ENCODE measurements around the gene MAP6.
"Not testable (repeated sequence)": the region's sequence is repeated elsewhere in the genome, so short reads cannot be mapped to it uniquely, and the experiment has no call there.

MAP6 gene

DNA sequence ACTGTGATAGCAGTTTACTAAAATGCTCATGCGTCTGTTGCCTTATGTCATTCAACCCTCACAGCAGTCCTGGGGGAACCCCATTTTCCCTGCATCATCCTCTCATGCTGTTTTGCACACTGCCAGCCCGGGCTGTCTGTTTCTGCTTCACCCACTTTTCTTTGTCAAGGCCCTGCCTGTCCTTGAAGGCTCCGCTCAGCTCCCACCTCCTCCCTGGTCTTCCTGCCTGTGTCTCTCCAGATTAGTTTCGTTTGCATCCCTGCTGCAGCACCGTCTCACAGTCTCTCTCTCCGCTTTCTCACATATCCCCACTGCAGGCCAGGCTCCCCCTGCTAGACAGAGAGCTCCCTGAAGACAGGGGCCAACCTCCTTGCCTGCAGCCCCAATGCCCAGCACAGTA, 76.9 kb downstream of the MAP6 start:
- DNase-seq (ENCODE audit: low spot score): no peak

DNA sequence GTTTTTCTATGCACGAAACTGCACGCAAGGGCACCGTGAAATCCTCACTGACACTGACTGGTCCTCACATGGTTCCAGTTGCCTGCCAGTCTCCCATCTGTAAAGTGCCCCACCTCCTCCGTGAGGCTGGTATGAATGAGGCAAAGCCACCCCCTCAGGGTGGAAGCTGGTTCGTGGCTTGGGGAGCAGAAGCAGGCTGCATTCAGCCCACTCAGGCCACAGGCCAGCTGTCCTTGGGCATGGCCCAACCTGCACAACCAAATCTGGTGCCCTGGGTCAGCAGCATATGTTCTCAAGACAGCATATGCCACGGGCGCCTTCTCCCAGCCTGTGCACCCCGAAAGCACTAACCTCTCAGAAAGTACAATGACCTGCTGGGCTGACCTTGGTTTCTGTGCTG, 77.5 kb downstream of the MAP6 start:
- DNase-seq (ENCODE audit: low spot score): no peak

GRCh38 chr11:75589933-75590332, 78.9 kb downstream of the MAP6 start:
- DNase-seq (ENCODE audit: low spot score): no peak

DNA sequence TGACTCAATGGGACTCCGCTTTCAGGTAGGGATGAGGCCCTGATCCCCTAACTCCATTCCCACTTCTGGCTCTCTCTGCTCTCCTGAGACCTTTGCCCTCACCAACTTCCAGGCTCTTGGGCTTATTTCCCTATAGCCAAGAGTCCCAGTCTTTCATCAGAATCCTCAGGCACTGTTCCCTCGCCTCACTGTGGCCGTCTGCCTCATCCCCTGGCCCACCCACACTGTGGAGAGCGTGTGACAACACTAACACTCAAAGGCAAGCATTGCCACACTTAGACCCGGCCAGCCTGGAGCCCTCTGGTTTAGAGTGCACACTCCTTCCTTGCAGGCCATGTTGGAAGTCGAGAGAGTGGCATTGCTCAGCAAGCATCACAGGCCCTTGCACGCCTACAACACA, 79.8 kb downstream of the MAP6 start:
- no peak for DNase-seq (ENCODE audit: low spot score)

GRCh38 chr11:75588051-75588481, 80.8 kb downstream of the MAP6 start:
- no peak for DNase-seq (ENCODE audit: low spot score)

DNA sequence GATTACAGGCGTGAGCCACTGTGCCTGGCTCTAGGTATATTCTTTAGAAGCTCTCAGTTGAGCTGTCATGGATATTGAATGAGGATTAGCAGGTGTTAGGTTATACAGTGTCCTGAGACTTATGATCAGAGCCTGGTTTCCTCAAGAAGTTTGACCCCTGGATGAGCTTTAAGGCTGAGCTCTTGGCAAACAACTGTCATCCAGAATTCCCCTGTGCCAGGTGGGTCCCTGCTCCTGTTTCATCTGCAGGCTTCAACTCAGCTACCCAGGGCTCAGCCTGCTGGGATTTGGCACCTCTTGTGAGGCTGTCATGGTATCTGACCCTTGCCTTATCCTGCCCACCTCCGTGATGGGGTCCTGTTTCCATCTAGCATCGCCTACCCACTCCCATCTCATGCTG, 82.4 kb downstream of the MAP6 start:
- no peak for DNase-seq (ENCODE audit: low spot score)

DNA sequence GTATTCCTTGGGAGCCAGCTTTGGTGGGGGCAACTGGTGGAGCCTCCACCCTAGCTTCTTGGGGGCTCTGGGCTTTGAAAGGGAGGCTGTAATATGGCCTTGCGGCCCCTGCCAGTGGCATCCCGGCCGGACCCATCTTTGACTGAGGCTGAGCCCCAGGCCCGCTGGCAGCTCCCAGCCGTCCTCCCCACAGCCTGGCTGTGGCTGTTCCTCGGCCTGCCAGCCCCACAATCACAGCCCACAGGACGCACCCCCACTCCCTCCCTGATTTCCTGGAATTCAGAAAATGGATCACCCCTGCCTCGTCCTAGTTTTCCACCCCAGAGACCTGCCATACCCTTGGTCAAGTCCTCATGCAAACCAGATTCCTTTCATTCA, 83.6 kb downstream of the MAP6 start:
- DNase-seq (ENCODE audit: low spot score): no peak

GRCh38 chr11:75584659-75585292, 84.1 kb downstream of the MAP6 start:
- DNase-seq (ENCODE audit: low spot score): not testable (repeated sequence)

- peak; percentile 73 for DNase-seq (ENCODE audit: low spot score)
These were observed 84.8 kb downstream of the MAP6 start for GRCh38 chr11:75583718-75584658.

DNA sequence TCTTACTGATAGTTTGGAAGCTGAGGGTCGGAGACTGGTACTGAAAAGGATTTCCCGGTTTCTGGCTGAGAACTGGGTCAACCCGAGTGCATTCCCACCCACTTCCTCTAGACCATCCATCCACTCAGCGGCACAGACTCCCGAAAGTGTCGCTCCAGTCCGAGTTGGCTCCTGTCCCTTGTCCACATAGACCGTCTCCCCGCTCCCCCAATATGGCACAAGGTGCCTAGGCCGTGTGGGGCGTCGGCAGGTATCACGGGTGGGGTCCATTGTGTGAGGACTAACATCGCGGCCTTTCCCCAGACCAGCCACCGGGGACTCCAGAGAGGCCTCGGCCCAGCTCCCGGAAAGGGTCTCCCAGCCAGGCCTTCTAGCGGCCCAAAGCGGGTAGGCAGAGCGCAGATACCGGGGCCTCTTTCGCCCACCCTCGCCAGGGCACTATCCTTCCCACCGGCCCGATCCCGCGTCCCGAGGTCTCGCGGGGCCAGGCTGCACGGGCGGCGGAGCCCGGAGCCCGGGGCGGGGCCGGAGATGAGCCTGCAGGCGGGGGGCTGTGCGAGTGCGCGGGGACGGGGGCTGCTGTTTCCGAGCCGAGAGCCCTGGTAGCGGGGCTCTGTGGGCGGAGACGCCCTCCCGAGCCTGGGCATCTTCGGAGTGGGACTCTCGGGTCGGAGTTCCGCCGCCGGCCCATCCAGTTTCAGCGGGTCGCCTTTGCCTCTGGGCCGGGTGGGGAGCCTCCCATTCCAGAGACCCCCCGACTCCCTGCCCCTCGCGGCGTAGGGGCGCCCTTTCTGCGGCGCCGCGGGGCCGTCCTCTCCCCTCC, 85.7 kb downstream of the MAP6 start:
- DNase-seq (ENCODE audit: low spot score): peak; percentile 87

DNA sequence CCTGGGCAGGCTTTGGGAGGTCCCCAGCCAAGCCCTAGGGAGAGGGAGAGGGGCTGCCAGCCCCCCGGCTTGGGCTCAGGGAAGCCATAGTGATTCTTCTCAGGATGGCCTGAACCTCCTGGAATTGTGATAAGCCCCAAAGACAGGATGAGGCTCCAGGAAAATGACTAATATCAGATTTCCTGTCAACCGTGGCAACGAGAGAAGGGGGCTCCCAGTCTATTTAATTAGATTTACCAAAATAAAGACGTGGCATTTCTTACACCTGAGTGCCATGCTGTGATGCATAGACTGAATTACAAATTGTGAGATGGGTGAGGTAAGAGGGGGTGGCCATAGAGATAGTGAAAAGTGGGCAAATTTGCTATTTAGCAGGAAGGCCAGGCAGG, 86.3 kb downstream of the MAP6 start:
- DNase-seq (ENCODE audit: low spot score): no peak

DNA sequence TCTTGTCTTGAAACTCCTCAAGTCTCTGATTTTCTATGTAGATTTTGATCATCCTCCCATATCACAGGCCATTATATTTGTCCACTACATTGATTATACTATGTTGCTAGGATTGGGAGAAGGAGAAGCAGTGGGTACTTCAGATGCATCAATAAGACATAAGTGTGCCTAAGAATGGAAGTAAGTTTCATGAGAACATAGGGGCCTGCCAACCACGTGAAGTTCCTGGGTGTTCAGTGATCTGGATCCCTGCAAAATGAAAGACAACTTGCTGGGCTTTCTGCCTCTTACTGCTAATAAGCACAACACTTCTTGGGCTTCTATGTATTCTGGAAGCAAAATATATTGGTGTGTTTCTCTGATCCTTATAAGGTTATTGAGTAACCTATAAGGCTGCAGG, 89.0 kb downstream of the MAP6 start:
- no peak for DNase-seq (ENCODE audit: low spot score)

DNA sequence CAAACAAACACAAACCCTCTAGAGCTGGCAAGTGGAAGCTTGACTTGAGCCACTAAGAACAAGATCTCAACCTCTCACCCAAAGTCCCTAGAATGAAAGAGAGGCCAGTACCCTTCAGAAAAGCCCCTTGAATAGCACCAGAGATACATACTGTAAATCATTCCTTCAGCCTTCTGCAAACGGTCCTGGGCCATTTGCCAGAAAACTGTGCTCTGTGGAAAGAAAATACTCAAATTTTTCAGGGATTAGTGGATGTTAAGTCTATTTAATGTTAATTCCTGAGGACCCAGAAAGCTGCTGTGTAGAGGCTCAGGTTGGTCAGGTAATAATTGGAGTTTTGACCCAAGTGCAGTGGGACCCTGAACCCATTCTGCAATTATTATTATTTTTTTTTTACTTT, 89.9 kb downstream of the MAP6 start:
- DNase-seq (ENCODE audit: low spot score): no peak

DNA sequence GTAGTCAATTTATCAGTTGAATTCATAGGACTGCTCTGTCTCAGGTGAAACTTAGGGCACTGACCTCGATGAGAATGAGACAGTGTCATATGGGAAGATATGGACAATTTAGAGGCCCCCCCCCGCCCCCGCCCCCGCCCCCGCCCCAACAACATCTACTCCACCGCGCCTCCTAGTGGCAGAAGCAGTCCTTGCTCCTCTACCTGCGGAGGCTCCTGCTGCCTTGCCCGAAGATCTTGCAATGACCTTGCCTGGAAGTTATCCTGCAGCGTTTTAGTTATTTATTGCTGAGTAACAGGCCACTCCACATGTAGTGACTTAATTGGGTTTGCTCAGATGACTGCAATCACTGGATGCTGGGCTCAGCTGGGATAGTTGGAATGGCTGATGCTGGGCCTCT, 91.6 kb downstream of the MAP6 start:
- DNase-seq (ENCODE audit: low spot score): peak; percentile 69

- DNase-seq (ENCODE audit: low spot score): peak; percentile 61
These were observed 92.3 kb downstream of the MAP6 start for GRCh38 chr11:75576499-75576918.

DNA sequence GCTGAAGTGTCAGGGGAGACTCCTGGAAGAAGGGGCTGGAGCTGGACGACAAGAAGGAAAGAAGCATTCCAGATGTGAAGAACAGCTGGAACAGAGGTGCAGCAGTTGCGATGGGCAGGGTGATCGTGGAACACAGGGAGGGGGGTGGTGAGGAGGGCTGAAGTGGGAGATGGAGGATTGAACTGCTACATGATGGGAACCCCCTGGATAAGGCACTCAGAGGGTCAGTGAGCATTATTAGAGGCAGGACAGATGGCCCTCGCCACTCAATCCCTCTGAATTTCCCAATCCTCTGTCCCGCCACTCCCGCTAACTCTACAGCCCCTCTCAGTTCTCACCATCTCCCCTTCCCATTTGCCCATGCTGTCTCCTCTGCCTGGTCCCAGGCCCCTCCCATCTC, 92.8 kb downstream of the MAP6 start:
- no peak for DNase-seq (ENCODE audit: low spot score)

DNA sequence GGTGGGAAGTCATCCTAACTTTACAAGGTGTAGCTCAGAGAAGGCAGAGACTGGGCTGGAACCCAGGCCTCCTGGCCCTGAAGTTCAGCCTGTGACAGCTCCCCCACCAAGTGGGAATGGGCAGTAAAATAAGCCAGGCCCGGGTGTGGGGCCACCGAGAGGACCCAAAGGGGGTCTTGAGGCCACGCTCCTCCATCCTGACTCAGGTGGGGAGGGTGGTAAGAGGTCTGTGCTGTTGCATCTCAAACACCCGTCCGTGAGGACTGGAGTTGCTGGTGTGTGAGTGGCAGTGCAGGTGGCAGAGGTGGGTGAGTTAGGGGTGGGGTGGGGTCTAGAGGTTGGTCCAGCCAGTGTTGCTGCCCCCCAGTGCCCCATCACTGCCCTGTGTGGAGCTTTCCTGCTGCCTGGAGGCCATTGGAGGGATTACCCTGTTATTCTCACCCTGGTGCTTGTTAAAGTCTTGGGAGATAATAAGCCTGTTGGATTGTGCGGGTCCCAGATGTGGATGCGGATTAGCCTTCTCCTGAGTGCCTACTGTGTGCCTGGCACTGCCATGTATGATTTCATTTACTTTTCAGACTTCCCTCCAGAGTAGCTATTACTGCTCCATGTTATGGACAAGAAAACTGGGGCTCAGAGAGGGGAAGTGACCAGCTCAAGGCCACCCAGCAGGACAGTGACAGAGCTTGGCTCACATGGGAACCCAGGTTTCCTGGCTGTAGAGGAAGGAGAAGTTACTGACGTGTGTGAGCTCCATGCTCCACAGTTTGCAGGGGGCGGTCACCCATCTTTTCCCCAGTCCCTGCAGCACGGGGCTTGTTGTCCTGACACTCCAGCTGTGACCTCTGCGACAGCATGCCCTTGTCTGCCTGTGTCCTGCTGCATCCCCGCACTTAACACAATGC, 93.9 kb downstream of the MAP6 start:
- no peak for DNase-seq (ENCODE audit: low spot score)

- no peak for DNase-seq (ENCODE audit: low spot score)
These were observed 96.1 kb downstream of the MAP6 start for GRCh38 chr11:75572744-75573143.

DNA sequence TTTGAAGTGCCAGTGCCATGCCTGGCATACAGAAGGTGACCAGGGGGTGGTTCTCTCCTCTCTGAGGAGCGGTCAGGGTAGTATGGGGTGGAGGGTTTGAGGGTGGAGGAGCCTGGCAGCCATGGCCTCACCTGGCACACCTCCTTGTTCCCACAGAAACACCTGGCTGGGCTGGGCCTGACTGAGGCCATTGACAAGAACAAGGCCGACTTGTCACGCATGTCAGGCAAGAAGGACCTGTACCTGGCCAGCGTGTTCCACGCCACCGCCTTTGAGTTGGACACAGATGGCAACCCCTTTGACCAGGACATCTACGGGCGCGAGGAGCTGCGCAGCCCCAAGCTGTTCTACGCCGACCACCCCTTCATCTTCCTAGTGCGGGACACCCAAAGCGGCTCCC, 97.2 kb downstream of the MAP6 start:
- no peak for DNase-seq (ENCODE audit: low spot score)

DNA sequence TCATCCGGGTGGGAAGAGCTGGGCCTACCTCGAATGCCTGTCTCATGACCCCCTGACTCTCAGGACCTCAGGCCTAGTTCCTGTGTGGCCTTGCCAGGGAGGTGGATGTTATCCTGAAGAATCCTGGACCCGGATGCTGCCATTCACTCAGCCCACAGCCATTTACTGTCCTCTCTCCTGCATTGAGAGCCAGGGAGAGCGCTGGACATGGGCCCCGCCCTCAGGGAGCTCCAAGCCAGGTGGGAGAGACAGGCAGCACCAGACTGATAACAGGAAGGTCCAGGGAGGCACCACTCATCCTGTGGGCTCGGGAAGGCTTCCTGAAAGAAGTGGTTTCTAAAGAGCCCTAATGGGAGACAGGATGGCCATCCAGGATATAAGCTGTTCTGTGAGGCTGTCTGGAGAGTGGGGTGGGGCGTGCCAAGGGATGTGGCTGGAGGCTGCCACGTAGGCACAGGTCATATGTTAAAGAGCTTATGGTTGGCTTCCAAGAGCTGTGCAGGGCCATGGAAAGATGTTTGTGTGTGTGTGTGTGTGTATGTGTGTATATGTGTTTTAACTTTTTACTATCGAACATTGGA, 98.2 kb downstream of the MAP6 start:
- no peak for DNase-seq (ENCODE audit: low spot score)

DNA sequence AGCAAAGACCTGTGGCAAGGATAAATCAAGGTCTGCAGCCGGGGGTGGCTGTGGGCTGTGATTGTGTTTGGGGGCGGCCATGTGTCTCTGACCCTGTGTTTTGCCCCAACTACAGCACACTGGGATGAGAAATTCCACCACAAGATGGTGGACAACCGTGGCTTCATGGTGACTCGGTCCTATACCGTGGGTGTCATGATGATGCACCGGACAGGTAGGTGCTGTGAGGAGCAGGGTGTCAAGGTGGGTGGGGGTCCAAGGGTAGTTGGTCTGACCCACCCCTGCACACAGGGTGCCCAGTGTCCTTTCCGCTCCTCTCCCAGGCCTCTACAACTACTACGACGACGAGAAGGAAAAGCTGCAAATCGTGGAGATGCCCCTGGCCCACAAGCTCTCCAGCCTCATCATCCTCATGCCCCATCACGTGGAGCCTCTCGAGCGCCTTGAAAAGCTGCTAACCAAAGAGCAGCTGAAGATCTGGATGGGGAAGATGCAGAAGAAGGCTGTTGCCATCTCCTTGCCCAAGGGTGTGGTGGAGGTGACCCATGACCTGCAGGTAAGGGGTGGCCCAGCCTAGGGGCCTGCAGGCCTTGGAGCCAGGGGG, 100.1 kb downstream of the MAP6 start:
- DNase-seq (ENCODE audit: low spot score): no peak
